ENCODE results near the gene FLCN. TPM values are rescaled to one million over a fixed set of nuclear protein-coding genes. Genes with fewer than 3 reads are reported as not detected.

Gene FLCN
- total and polyA plus RNA-seq, 4 donors = 8.5 to 46.7 (median 28.4) TPM

- TF ChIP-seq CTCF (IDR thresholded peaks at IDR 0.05; ENCODE audit: low read depth, low read length, missing input control) = no peak
- no peak for TF ChIP-seq GABPA (IDR thresholded peaks at IDR 0.05 in 1 of 2, conservative IDR thresholded peaks at IDR 0.05 in 1 of 2)
Measured at GRCh38 chr17:17167986-17168385, 69.0 kb downstream of the FLCN start (continued).

- no peak overlapping the region for H3K4me3 ChIP-seq (ENCODE audit: low read depth in 1 of 3, low read length in 3 of 3)
- H3K4me1 ChIP-seq (ENCODE audit: control insufficient read depth in 4 of 4, insufficient read depth in 4 of 4, low read length in 3 of 4) = no peaks in the 10 kb centered on the region
- peaks cover 4 to 80% (median 40%) of the 10 kb centered on the region in 4 donors for H3K36me3 ChIP-seq (ENCODE audit: control insufficient read depth in 4 of 4, insufficient read depth in 3 of 4, low read depth in 1 of 4, low read length in 3 of 4)
- no peak overlapping the region for H3K27ac ChIP-seq (ENCODE audit: low read depth in 1 of 2, low read length in 2 of 2)
- no peaks in the 10 kb centered on the region for H3K27me3 ChIP-seq (ENCODE audit: control insufficient read depth in 4 of 4, insufficient read depth in 4 of 4, low read length in 3 of 4)
- WGBS = 96% methylated on average over 10 of the region's 10 CpGs
- DNase-seq (ENCODE audit: low spot score) = no peak
- TF ChIP-seq NR2F2 (IDR thresholded peaks at IDR 0.05) (no peak), HNF4A (conservative IDR thresholded peaks at IDR 0.05) (no peak), RXRA (IDR thresholded peaks at IDR 0.05) (no peak), GABPA (IDR thresholded peaks at IDR 0.05 in 1 of 2, conservative IDR thresholded peaks at IDR 0.05 in 1 of 2) (no peak), MAX (IDR thresholded peaks at IDR 0.05) (no peak), RAD21 (IDR thresholded peaks at IDR 0.05) (no peak), JUND (IDR thresholded peaks at IDR 0.05) (no peak), ZBTB33 (IDR thresholded peaks at IDR 0.05) (no peak), EGR1 (IDR thresholded peaks at IDR 0.05; ENCODE audit: low read depth in 2 of 2) (no peak), YY1 (IDR thresholded peaks at IDR 0.05) (no peak), REST (IDR thresholded peaks at IDR 0.05) (no peak), ATF3 (IDR thresholded peaks at IDR 0.05) (no peak), FOXA1 (IDR thresholded peaks at IDR 0.05) (no peak)
- H3K9ac ChIP-seq (ENCODE audit: low read depth in 1 of 2, low read length in 2 of 2) = no peak overlapping the region
- no peaks in the 10 kb centered on the region for H3K9me3 ChIP-seq (ENCODE audit: control insufficient read depth in 4 of 4, low read length in 3 of 4)
Measured at GRCh38 chr17:17167356-17167755, 69.6 kb downstream of the FLCN start.
